HFFc6 (cell line): ENCODE results near the gene F13A1. TPM values are rescaled to one million over a fixed set of nuclear protein-coding genes. Genes with fewer than 3 reads are reported as not detected.

ENCODE experiments used
- DNase-seq: peaks from one replicate; pipeline ENCODE4 v3.0.0-alpha.2; 2018
- H3K27ac Mint-ChIP-seq: 2 replicates; pipeline ENCODE4 v1.8.0; 2020; ENCODE audit warnings: mild to moderate bottlenecking, mixed read lengths
- H3K27me3 Mint-ChIP-seq: 2 replicates; pipeline ENCODE4 v1.8.0; 2021; ENCODE audit warnings: mild to moderate bottlenecking, moderate library complexity, mixed read lengths; ENCODE audit not compliant: insufficient read depth
- H3K36me3 Mint-ChIP-seq: 2 replicates; pipeline ENCODE4 v1.8.0; 2021; ENCODE audit warnings: low read depth, mixed read lengths
- H3K4me1 Mint-ChIP-seq: 2 replicates; pipeline ENCODE4 v1.8.0; 2020; ENCODE audit warnings: low read depth, mixed read lengths
- H3K4me3 Mint-ChIP-seq: 2 replicates; pipeline ENCODE4 v1.8.0; 2020; ENCODE audit warnings: mild to moderate bottlenecking, moderate library complexity, mixed read lengths
- H3K9me3 Mint-ChIP-seq: 2 replicates; pipeline ENCODE4 v1.8.0; 2020; ENCODE audit warnings: mild to moderate bottlenecking, mixed read lengths
- total RNA-seq, 6 experiments: library from RNA; stranded (reverse); fragmentation: NEBNext Ultra II Directional; extraction: Animal tissue kit (Norgen Biotek cat#: 25700); gene quantifications; 2 replicates in 1 of 6; 3 replicates in 5 of 6; pipeline ENCODE4 v1.2.3, GENCODE V29; 2021
- TF ChIP-seq, protein P1 (sequence below): fragments of 200-600 bp; sonication (generic); IDR thresholded peaks from 2 replicates; pipeline ENCODE4 v1.5.0; 2021; ENCODE audit warnings: antibody characterized with exemption, mild to moderate bottlenecking

F13A1 gene
- total RNA-seq, 6 experiments from 2014 or later: 0.06 TPM; not detected in 5

DNA sequence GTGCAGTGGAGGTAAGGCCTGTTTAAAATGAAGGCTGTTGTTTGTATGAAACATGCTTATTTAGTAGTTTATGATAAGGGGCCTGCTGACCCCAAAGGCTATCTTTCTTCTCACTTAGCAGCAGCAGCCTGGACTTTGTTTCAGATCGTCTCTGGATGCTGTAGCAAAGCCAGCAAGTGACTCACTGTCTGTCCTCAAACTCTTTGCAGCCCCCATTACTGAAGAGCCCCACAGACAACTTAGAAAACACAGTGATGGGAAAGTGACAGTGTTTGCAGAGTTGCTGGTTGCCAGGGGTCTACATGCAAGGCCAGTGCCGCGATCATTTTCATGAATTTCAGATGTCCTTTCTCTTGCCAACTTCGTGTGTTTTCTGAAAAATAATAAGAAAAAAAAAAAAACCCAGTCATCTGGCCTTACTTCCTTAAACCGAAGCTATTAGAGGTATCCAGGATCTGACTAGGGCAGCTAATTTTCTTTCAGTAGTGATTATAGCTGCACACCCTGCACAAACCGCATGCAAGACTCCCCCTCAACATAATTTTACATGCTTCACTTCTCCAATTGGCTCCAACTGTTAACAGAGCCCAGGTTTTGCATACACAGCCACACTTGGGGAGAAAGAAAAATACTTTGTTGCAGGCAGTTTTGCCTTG is 11.6 kb upstream of the F13A1 start:
- no peaks in the 10 kb centered on the region for H3K4me1 Mint-ChIP-seq
- no peak overlapping the region for H3K27ac Mint-ChIP-seq

GRCh38 chr6:6331393-6331792 is 10.9 kb upstream of the F13A1 start:
- no peak for DNase-seq
- Mint-ChIP-seq H3K36me3 (no peaks in the 10 kb centered on the region), H3K9me3 (peaks cover 40% of the 10 kb centered on the region), H3K27me3 (no peaks in the 10 kb centered on the region), H3K4me1 (no peaks in the 10 kb centered on the region), H3K27ac (no peak overlapping the region), H3K4me3 (no peak overlapping the region)
- TF ChIP-seq, protein P1, sequence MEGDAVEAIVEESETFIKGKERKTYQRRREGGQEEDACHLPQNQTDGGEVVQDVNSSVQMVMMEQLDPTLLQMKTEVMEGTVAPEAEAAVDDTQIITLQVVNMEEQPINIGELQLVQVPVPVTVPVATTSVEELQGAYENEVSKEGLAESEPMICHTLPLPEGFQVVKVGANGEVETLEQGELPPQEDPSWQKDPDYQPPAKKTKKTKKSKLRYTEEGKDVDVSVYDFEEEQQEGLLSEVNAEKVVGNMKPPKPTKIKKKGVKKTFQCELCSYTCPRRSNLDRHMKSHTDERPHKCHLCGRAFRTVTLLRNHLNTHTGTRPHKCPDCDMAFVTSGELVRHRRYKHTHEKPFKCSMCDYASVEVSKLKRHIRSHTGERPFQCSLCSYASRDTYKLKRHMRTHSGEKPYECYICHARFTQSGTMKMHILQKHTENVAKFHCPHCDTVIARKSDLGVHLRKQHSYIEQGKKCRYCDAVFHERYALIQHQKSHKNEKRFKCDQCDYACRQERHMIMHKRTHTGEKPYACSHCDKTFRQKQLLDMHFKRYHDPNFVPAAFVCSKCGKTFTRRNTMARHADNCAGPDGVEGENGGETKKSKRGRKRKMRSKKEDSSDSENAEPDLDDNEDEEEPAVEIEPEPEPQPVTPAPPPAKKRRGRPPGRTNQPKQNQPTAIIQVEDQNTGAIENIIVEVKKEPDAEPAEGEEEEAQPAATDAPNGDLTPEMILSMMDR: no peak

More for the DNA sequence above, 11.6 kb upstream of the F13A1 start:
- Mint-ChIP-seq H3K36me3 (no peaks in the 10 kb centered on the region), H3K27me3 (no peaks in the 10 kb centered on the region), H3K4me3 (no peak overlapping the region), H3K9me3 (peaks cover 40% of the 10 kb centered on the region)
- TF ChIP-seq, protein P1: no peak
- DNase-seq: no peak

GRCh38 chr6:6330407-6330806 is 9.9 kb upstream of the F13A1 start:
- TF ChIP-seq, protein P1: no peak
- no peak overlapping the region for H3K4me3 Mint-ChIP-seq

DNA sequence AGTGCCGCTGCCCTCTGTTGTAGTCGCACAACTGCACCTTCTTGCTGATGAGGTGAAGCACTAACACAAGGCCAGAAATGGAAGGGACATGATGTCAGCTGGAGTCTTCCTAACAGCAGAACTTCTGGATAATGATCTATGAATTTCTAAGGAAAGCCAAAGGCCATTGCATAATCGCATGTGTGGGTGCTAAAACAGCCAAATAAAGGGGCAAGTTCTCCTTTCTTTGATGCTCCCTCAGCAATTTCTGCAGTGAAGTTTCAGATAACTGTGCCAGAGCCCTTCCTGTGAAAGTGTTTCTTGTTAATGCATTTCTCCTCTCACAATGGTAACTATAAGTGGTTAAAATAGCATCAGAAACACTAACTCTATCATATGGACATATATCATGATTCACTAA is 8.0 kb upstream of the F13A1 start:
- H3K36me3 Mint-ChIP-seq: no peaks in the 10 kb centered on the region
- TF ChIP-seq, protein P1: no peak
- no peak for DNase-seq
- H3K9me3 Mint-ChIP-seq: peaks cover 42% of the 10 kb centered on the region
- no peak overlapping the region for H3K27ac Mint-ChIP-seq
- H3K4me1 Mint-ChIP-seq: no peaks in the 10 kb centered on the region
- no peak overlapping the region for H3K4me3 Mint-ChIP-seq
- no peaks in the 10 kb centered on the region; the same call in 1 of the 2 replicates for H3K27me3 Mint-ChIP-seq

More at GRCh38 chr6:6330407-6330806, 9.9 kb upstream of the F13A1 start:
- Mint-ChIP-seq H3K4me1 (no peaks in the 10 kb centered on the region), H3K27ac (no peak overlapping the region), H3K9me3 (peaks cover 43% of the 10 kb centered on the region), H3K27me3 (no peaks in the 10 kb centered on the region), H3K36me3 (no peaks in the 10 kb centered on the region)
- DNase-seq: no peak

GRCh38 chr6:6323352-6323751 is 2.9 kb upstream of the F13A1 start:
- Mint-ChIP-seq H3K9me3 (peaks cover 53% of the 10 kb centered on the region), H3K27me3 (peaks cover 3% of the 10 kb centered on the region), H3K4me3 (no peak overlapping the region), H3K4me1 (no peaks in the 10 kb centered on the region), H3K27ac (no peak overlapping the region), H3K36me3 (no peaks in the 10 kb centered on the region)
- DNase-seq: no peak
- TF ChIP-seq, protein P1: no peak
